GM18858 (cell line): Measurements from ENCODE around the gene ANP32A.

Experiments used
- ATAC-seq: cut with Tn5 transposase; IDR thresholded peaks from one replicate; pipeline ENCODE4 v1.9.1; 2021; ENCODE audit not compliant: unreplicated experiment

Gene ANP32A

GRCh38 chr15:68800875-68801274 is 19.8 kb downstream of the ANP32A start:
- ATAC-seq, result no peak

- no peak for ATAC-seq
Measured at GRCh38 chr15:68798346-68799094, 22.2 kb downstream of the ANP32A start.

GRCh38 chr15:68797599-68798345 is 22.9 kb downstream of the ANP32A start:
- ATAC-seq, result no peak

- ATAC-seq, result no peak
Measured at GRCh38 chr15:68797191-68797590, 23.5 kb downstream of the ANP32A start.

- no peak for ATAC-seq
Measured at GRCh38 chr15:68796576-68796975, 24.1 kb downstream of the ANP32A start.

- ATAC-seq, result no peak
Measured at GRCh38 chr15:68795298-68795848, 25.3 kb downstream of the ANP32A start.

- no peak for ATAC-seq
Measured at GRCh38 chr15:68794863-68795262, 25.8 kb downstream of the ANP32A start.

DNA sequence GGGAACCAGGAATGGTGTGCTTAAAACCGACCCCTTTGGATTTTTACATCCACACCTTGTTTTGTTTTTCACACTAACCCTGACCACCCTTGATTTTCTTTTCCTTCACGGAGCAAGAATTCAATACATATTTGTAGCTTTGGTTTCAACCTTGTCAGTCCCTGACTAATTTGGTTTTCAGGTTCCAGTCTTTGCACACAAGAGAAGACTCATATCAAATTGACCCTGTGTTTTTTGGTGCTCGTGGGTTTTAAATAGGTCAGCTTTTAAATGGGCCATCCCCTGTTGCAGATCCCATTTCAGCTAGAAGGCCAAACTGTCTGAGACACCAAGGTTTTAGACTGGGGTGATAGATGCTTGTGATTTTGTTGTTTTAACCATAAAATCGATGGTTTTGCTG is 26.4 kb downstream of the ANP32A start:
- no peak for ATAC-seq

DNA sequence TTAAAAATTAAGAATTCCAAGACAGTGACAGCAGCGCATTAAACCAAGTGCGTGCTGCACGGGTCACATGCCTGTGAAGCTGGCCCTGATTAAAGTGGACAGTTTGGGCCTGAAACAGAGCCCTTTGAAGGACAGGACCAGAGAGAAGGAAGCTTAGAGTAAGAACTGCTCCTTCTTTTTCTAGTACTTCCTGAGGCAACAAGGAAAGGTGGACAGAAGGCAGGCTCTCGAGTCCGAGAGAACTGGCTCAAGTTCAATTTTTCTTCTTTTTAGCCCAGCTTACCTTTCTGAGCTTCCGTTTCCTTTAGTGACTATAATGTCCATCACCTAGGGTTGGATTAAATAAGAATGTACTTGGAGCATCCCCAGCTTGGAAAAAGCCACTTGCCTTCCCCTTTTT is 26.9 kb downstream of the ANP32A start:
- ATAC-seq, result no peak

DNA sequence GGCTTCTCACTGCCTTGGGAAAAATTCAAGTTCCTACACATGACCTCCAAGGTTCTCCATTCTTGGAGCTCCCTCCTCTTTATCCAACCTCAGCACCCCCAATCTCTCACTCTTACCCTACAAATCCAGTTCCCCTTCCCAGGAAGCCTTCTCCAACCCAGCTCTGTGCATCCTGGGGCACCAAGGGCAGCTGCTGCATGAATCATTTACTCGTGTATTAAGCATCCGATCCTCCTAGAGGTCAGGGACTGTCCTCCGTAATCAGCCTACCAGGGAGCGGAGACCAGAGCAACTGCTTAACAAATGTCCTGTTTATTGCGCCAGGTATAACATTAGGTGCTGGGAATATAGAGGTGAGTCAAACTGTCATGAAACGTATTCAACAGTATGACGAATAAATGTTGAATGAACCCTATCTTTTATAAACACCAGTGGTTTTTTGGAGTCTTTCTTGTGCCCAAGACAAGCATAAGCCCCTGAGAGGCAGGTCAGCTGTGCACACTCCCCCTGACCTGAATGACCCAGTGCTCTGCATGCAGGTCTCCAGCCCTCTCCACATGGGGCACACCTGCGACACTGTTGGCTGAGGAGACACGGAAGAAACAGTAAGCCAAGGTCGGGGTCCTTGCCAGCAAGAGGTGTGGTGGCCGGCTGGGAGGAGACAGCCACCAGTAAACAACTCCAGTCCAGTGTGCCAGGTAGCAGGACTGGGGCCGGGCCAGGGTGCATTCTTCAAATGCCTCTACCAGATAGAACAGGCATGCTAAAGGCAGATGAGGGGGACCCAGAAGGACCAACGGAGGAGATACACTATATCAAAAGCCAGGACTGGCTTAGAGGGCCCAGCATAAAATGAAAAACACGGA is 27.6 kb downstream of the ANP32A start:
- no peak for ATAC-seq

DNA sequence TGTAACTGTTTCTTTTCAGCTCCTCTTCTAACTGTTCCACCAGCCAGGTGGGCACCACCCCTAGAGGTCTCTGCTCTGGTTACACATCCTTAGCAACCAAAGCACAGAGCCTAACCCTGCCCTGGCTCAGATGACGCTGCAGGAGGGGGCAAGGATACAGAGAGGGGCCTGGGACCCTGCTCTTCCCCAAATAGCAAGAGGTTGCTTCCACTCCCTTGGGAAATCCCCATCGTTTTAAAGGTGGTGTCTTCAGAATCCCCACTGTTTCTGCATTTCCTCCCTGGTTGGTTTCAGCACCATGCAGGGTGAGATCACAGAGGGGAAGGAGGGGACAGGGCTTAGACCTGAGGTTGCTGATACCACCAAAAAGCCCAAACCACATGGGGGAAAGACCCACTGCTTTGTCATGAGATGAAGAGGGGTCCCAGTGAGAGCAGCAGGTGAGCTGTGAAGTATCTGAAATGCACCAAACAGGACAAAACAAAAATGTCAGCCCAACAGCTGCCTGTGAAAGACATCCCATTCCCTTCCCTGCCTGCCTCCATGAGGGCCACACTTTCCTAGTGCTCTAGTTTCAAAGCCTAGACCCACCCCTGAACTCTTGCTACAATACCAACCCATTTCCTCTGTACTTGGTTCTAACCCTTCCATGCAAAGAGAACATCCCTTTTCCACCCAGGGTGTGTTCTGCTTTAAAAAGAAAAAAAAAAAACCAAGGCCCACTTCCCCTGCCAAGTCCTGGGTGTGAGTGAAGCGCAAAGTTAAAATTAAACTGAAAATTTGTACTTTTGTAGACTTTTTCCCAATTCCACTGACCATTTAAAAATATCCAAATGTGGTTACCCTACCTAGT is 29.0 kb downstream of the ANP32A start:
- ATAC-seq, result peak; percentile 45

GRCh38 chr15:68790910-68791309 is 29.8 kb downstream of the ANP32A start:
- no peak for ATAC-seq

DNA sequence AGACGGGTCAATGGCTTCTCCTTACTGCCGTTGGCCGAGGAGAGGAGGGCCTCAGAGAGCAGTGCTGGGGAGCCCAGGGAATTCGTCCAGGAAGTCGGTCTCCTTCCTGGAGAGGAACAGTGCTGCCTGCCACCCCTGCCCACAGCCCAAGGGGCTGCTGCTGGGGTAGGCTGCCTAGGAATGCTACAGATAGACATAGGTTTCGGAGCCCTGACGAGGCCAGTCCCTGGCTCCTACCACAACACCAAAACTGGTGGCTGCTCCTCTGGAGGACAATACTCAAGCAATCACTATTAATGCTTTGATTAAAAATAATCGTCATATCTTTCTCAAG is 30.5 kb downstream of the ANP32A start:
- no peak for ATAC-seq

DNA sequence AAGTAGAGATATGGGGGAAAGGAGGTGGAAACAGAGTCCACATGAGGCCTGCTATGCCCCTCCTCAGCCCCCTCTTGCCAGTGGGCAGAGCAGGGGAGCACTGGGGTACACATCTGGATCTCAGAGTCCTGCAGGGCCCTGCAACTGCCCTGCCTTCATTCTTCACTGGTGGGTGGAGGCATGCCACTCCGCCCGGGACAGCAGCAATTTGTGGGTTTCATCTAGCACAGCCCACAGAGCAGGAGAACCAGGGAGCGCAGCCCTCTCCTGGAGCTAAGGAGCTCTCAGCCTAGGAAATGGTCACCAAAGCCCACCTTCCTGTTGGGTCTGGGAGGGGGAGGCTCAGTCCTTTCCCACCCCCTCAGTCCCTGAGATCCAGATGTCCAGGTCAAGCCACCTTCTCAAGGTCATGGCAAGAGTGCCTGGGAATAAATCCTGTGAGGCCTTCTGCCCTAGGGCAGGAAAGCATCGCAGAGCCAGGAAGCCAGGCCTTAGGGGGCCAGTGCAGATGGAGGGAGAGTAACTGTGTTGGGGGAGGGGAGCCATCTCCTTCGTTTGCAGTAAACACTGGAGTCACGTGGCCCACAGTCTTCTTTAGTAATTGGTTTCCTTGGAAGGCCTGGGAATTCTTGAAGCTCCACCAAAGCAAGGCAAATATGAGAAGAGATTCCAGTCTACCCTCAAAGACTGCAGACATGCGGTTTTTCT is 31.0 kb downstream of the ANP32A start:
- no peak for ATAC-seq

DNA sequence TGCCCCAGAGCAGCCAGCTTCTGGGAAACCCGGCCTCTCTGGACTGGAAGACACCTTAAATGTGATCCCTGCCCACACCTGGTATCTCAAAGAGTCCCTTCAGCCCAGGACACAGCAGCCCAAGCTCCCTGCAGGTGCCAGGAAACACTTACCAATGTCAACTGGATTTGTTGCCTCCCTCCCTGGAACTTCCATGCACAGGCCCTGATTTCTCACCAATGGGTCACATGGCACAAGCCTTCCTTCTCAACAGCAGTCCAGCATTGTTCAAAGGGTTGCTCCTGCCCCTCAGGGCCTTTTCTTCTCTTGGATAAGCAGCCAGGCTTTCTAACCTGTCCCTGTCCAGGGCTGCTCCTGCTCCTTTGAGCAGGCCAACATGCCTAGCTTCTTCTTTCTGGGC is 31.6 kb downstream of the ANP32A start:
- ATAC-seq, result no peak

GRCh38 chr15:68788264-68788624 is 32.5 kb downstream of the ANP32A start:
- ATAC-seq, result no peak

DNA sequence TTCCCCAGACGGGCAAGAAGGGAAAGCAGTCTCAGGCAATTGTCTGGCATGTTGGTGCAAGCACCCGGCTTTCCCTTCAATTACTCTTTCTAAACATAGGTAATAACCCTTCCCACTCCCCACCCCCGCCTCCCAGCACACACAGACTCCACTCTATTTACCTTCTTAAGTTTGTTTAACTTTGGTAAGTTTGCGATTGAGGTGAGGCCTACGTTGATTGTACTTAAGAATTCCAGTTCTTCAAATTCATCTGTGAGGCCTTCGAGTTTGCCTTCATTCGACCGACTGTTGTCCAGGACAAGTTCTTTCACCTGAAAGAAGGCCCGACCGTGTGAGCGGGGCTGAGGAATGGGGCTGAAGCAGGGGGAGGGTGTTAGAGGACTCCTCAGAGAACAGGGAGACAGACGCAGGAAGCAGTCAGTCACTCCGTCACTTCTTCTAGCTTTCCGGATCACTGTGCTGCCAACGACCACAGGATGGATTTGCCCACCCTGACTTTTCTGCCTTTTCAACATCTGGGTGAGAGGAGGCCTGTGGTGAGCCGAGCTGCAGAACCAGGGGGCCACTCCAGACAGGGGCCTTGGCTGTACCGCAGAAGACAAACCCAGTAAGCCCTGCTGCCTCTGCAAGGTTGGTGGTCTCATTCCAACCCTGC is 33.0 kb downstream of the ANP32A start:
- ATAC-seq, result no peak

DNA sequence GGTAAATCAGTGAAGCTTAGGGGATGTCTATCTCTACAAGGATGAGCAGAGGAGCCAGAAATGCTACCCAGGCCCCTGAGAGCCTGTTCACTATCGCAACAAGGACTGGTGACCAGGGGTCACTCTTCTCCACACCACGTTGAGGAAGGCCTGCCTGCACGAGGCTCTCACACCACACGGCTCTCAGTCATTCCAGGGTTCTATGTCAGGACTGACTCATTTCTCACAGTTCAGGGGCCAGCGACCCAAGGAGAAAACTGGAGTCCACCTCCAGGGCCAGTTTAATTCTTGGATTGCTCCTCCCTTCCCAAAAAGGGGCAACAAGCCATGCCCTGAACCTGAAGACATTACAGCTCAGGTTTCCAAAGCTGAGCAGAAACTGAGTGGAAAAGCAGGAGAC is 33.9 kb downstream of the ANP32A start:
- no peak for ATAC-seq

DNA sequence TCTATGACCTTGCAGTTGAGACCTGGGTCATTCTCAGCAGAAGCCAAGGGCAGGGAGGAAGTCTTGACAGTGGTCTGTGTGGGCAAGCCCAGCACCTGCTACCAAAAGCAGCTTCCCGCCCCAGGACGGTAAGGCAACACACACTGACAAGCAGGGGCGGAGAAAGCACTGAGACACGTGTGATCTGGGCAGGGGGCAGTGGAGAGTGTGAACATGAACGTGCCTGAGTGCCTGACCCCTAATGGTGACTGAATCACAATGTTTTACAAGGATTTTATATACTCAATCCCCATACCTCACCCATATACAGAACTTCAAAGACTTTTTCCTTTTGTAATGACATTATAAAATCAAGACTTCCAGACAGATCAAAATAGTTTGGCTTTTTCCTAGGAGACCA is 35.2 kb downstream of the ANP32A start:
- no peak for ATAC-seq
